ENCODE measurements around the gene RELN. TPM values are rescaled to one million over a fixed set of nuclear protein-coding genes. Genes with fewer than 3 reads are reported as not detected.

RELN gene
- total RNA-seq (2021; ENCODE audit: unreplicated experiment) = 0.20 TPM
- not detected in 2 replicates for polyA plus RNA-seq (2012)
- percentile 4 among the genes with signal in this experiment for Bru-seq, nascent RNA
- percentile 5 among the genes with signal in this experiment for BruChase-seq, experiment 1, labeled RNA remaining after a 6-hour chase
- percentile 6 among the genes with signal in this experiment for BruChase-seq, experiment 2, labeled RNA remaining after a 2-hour chase
- long read RNA-seq = 0 reads

GRCh38 chr7:103989200-103989784 is at the start of gene RELN:
Gene RELN (minus strand): TSS chr7:103989658. CDS start chr7:103989356, 302 bp downstream.
- RAD21 ChIA-PET (ENCODE audit: low non-redundant PET in 1 of 2, low total read pairs in 2 of 2, uncharacterized antibody in 2 of 2, unreplicated experiment in 2 of 2) = no interaction called here
- intact Hi-C loops (cut with micrococcal nuclease) = no loop called here
- DNase-seq (ENCODE audit: low read depth, low spot score) (no peak), ATAC-seq (no peak)
- H3K36me3 ChIP-seq (ENCODE audit: control insufficient read depth in 1 of 2, insufficient read depth in 2 of 2, low read length in 2 of 2) = no peaks in the 10 kb centered on the region
- no peak for TF ChIP-seq ATF3 (IDR thresholded peaks at IDR 0.05)
- TF ChIP-seq EZH2 (IDR thresholded peaks at IDR 0.05) = no peak
- TF ChIP-seq CEBPB (IDR thresholded peaks at IDR 0.05; ENCODE audit: low read depth) = no peak
- TF ChIP-seq YY1 (IDR thresholded peaks at IDR 0.05; ENCODE audit: extremely low read depth, insufficient replicate concordance, low read depth, low read length) = no peak
- TF ChIP-seq EZH2phosphoT487 (IDR thresholded peaks at IDR 0.05; ENCODE audit: borderline replicate concordance) = no peak
- TF ChIP-seq RAD21 (IDR thresholded peaks at IDR 0.05; ENCODE audit: low read depth) = no peak
- no peak for TF ChIP-seq MAX (IDR thresholded peaks at IDR 0.05)
- no peak for TF ChIP-seq REST (IDR thresholded peaks at IDR 0.05; ENCODE audit: low read depth)
- no peak for TF ChIP-seq SP1 (IDR thresholded peaks at IDR 0.05; ENCODE audit: low read depth)
- no peak for TF ChIP-seq SIN3A (IDR thresholded peaks at IDR 0.05; ENCODE audit: low read depth)
- TF ChIP-seq POLR2AphosphoS5 (IDR thresholded peaks at IDR 0.05; ENCODE audit: low read depth, low read length) = no peak
- no peak for TF ChIP-seq ZNF274 (IDR thresholded peaks at IDR 0.05; ENCODE audit: low read depth, low read length)
- no peak for TF ChIP-seq CTCF (IDR thresholded peaks at IDR 0.05 in 2 of 3, conservative IDR thresholded peaks at IDR 0.05 in 1 of 3; ENCODE audit: borderline replicate concordance in 1 of 3, insufficient read depth in 1 of 3, low read depth in 2 of 3, low read length in 2 of 3)
- TF ChIP-seq ZBTB33 (IDR thresholded peaks at IDR 0.05; ENCODE audit: extremely low read depth, insufficient replicate concordance, low read length) = no peak
- no peak for TF ChIP-seq EGR1 (IDR thresholded peaks at IDR 0.05; ENCODE audit: low read depth)
- no peak for TF ChIP-seq ELF1 (IDR thresholded peaks at IDR 0.05; ENCODE audit: borderline replicate concordance, low read depth)
- TF ChIP-seq SRF (IDR thresholded peaks at IDR 0.05; ENCODE audit: low read depth) = no peak
- H3K4me1 ChIP-seq (ENCODE audit: control insufficient read depth in 1 of 2, insufficient read depth in 2 of 2, low read length in 2 of 2) = no peaks in the 10 kb centered on the region
- H4K20me1 ChIP-seq (ENCODE audit: insufficient read depth) = no peaks in the 10 kb centered on the region
- no peaks in the 10 kb centered on the region for H3K9me3 ChIP-seq (ENCODE audit: control insufficient read depth in 1 of 2, insufficient read depth in 1 of 2, low read depth in 1 of 2, low read length in 2 of 2)
- CTCF ChIA-PET = no interaction called here
- BruUV-seq (replicated peaks) = no TSS peak
- H3K27ac ChIP-seq (ENCODE audit: low read depth, low read length) = no peak within 1 kb of the TSS
- H3K9me2 ChIP-seq (ENCODE audit: insufficient read depth) = no peaks in the 10 kb centered on the region
- no peak within 1 kb of the TSS for H2AFZ ChIP-seq (ENCODE audit: low read depth, low read length, poor library complexity, severe bottlenecking)
- POLR2A ChIA-PET = no interaction called here
- no peak within 1 kb of the TSS for H3K4me2 ChIP-seq (ENCODE audit: low read length)
- peaks cover 18% of the 10 kb centered on the region for H3K27me3 ChIP-seq (ENCODE audit: insufficient read depth, low read length)
- H3K79me2 ChIP-seq (ENCODE audit: insufficient read depth, low read length) = no peaks in the 10 kb centered on the region
- H3K9ac ChIP-seq (ENCODE audit: low read length) = no peak within 1 kb of the TSS
- no peak within 1 kb of the TSS for H3K4me3 ChIP-seq (replicated peaks in 1 of 2; ENCODE audit: low read depth in 1 of 2, low read length in 2 of 2)

Measured in HCT116 (cell line).